Measurements from ENCODE around the gene SLC30A4.

Gene SLC30A4

GRCh38 chr15:45499426-45499825 lies 23.1 kb downstream of the SLC30A4 start:
- no peak for DNase-seq

- DNase-seq = no peak
Observed at GRCh38 chr15:45498701-45499100, 23.9 kb downstream of the SLC30A4 start.

GRCh38 chr15:45497261-45497660 lies 25.3 kb downstream of the SLC30A4 start:
- DNase-seq = no peak

GRCh38 chr15:45496658-45497057 lies 25.9 kb downstream of the SLC30A4 start:
- DNase-seq = no peak

- DNase-seq = no peak
Observed at GRCh38 chr15:45495588-45495987, 27.0 kb downstream of the SLC30A4 start.

GRCh38 chr15:45489690-45490238 lies 32.8 kb downstream of the SLC30A4 start:
- DNase-seq = no peak

GRCh38 chr15:45486317-45486716 lies 36.2 kb downstream of the SLC30A4 start:
- no peak for DNase-seq

GRCh38 chr15:45481135-45481534 lies 41.4 kb downstream of the SLC30A4 start:
- no peak for DNase-seq

GRCh38 chr15:45476410-45476809 lies 46.1 kb downstream of the SLC30A4 start:
- DNase-seq = no peak

GRCh38 chr15:45474799-45475198 lies 47.8 kb downstream of the SLC30A4 start:
- no peak for DNase-seq

- DNase-seq = no peak
Observed at GRCh38 chr15:45473068-45473467, 49.5 kb downstream of the SLC30A4 start.

- no peak for DNase-seq
Observed at GRCh38 chr15:45471151-45471550, 51.4 kb downstream of the SLC30A4 start.

GRCh38 chr15:45469441-45469840 lies 53.1 kb downstream of the SLC30A4 start:
- DNase-seq = no peak

- DNase-seq = no peak
Observed at GRCh38 chr15:45469027-45469426, 53.5 kb downstream of the SLC30A4 start.

GRCh38 chr15:45468294-45468693 lies 54.3 kb downstream of the SLC30A4 start:
- DNase-seq = no peak

- DNase-seq = peak; percentile 86
Observed at GRCh38 chr15:45458746-45459403, 63.7 kb downstream of the SLC30A4 start.

- DNase-seq = peak; percentile 84
Observed at GRCh38 chr15:45457641-45458539, 64.7 kb downstream of the SLC30A4 start.

- peak; percentile 11 for DNase-seq
Observed at GRCh38 chr15:45457220-45457619, 65.3 kb downstream of the SLC30A4 start.

GRCh38 chr15:45456212-45457106 lies 66.1 kb downstream of the SLC30A4 start:
- peak; percentile 71 for DNase-seq

GRCh38 chr15:45454814-45455213 lies 67.7 kb downstream of the SLC30A4 start:
- DNase-seq = peak; percentile 83

GRCh38 chr15:45451265-45451664 lies 71.3 kb downstream of the SLC30A4 start:
- no peak for DNase-seq

All from CD4-positive, alpha-beta T cell treated with Interleukin-6 for 4 hours (primary cell).